ENCODE data around the gene PGAP6.

DNA sequence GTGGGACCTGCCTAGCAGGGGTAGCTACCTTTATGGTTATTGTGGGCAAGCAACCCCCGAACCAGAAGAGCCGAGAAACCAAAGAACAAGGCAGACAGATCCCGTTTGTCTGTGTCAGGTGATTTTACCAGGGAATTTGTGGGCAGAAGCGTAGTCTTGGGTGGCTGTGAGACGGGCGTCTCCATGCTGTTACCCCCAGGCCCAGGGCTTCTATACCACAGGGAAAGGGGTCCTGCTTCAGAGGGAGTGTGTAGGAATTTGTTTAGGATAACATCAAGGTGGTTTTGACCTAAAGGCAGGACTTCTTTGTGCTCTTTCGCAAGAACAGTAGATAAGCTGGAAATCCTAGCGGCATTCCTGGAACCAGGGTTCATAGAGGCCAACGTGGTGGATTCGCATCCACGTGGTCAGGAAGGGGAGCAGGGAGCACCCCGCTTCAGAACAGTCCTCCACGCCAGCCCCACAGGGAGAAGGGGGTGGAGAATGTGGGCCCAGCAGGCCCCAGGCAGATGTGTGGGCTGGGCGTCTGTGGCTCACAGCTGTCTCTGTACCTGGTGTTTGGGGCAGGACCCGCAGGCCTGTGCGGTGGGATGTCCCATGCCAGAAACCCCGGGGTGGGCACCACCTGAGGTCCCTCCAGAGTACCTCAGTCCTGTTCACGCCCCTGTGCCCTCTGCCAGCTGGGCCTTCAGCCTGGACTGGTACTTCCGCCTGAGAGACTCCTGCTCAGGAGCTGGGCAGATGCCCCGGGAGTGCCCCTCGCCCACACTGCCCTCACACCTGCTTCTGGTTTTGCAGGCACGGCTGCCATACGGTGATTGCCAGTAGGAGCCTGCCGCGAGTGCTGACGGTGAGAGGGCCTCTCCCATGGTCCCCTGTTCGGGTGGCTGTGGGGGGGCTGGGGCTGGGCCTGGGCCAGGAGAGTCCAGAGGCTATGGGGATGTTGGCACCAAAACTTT is 24.0 kb upstream of the PGAP6 start:
- TF ChIP-seq, protein P1, sequence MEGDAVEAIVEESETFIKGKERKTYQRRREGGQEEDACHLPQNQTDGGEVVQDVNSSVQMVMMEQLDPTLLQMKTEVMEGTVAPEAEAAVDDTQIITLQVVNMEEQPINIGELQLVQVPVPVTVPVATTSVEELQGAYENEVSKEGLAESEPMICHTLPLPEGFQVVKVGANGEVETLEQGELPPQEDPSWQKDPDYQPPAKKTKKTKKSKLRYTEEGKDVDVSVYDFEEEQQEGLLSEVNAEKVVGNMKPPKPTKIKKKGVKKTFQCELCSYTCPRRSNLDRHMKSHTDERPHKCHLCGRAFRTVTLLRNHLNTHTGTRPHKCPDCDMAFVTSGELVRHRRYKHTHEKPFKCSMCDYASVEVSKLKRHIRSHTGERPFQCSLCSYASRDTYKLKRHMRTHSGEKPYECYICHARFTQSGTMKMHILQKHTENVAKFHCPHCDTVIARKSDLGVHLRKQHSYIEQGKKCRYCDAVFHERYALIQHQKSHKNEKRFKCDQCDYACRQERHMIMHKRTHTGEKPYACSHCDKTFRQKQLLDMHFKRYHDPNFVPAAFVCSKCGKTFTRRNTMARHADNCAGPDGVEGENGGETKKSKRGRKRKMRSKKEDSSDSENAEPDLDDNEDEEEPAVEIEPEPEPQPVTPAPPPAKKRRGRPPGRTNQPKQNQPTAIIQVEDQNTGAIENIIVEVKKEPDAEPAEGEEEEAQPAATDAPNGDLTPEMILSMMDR (conservative IDR thresholded peaks at IDR 0.05; ENCODE audit: low read depth, low read length), result no peak
- TF ChIP-seq, protein P2, sequence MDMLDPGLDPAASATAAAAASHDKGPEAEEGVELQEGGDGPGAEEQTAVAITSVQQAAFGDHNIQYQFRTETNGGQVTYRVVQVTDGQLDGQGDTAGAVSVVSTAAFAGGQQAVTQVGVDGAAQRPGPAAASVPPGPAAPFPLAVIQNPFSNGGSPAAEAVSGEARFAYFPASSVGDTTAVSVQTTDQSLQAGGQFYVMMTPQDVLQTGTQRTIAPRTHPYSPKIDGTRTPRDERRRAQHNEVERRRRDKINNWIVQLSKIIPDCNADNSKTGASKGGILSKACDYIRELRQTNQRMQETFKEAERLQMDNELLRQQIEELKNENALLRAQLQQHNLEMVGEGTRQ (IDR thresholded peaks at IDR 0.05; ENCODE audit: low read depth, low read length), result no peak
- no peak for TF ChIP-seq BHLHE40 (IDR thresholded peaks at IDR 0.05; ENCODE audit: low read depth, low read length)
- TF ChIP-seq, protein P3, sequence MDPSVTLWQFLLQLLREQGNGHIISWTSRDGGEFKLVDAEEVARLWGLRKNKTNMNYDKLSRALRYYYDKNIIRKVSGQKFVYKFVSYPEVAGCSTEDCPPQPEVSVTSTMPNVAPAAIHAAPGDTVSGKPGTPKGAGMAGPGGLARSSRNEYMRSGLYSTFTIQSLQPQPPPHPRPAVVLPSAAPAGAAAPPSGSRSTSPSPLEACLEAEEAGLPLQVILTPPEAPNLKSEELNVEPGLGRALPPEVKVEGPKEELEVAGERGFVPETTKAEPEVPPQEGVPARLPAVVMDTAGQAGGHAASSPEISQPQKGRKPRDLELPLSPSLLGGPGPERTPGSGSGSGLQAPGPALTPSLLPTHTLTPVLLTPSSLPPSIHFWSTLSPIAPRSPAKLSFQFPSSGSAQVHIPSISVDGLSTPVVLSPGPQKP (IDR thresholded peaks at IDR 0.05; ENCODE audit: borderline replicate concordance, low read depth, low read length), result no peak
- TF ChIP-seq POLR2A (IDR thresholded peaks at IDR 0.05; ENCODE audit: low read depth, low read length), result no peak
